ENCODE results near the gene ABCA3.

GRCh38 chr16:2341456-2342447 is 1.2 kb upstream of the ABCA3 start:
- TF ChIP-seq CTCF (IDR thresholded peaks at IDR 0.05) (no peak), POLR2A (IDR thresholded peaks at IDR 0.05) (no peak), EP300 (IDR thresholded peaks at IDR 0.05) (no peak)

Data from upper lobe of left lung (tissue), 4 donors.